HEK293 (cell line): ENCODE results near the gene HMCN1.
"Not testable (repeated sequence)": the region's sequence is repeated elsewhere in the genome, so short reads cannot be mapped to it uniquely, and the experiment has no call there.

ENCODE experiments used
- CTCF ChIA-PET: fragments of 350-600 bp; formaldehyde crosslinking; extraction: SDS; loops from one replicate; lab custom pipeline; 2021; ENCODE audit warnings: antibody characterized with exemption; lab: Yijun Ruan, JAX
- POLR2A ChIA-PET: fragments of 300-600 bp; formaldehyde crosslinking; extraction: SDS; loops from one replicate; lab custom pipeline; 2020; ENCODE audit warnings: antibody characterized with exemption, inconsistent platforms; lab: Yijun Ruan, JAX
- H3K27ac ChIP-seq: fragments of 200-500 bp; sonication (Bioruptor generic); 2 replicates; pipeline ENCODE4 v1.5.1; 2014; ENCODE audit warnings: low read depth, low read length, control low read depth, inconsistent platforms; ENCODE audit errors: extremely low read depth
- H3K36me3 ChIP-seq, 2 experiments: fragments of 200-500 bp in 1 of 2; sonication (Bioruptor generic) in 1 of 2; 1 replicate in 1 of 2; 2 replicates in 1 of 2; pipeline ENCODE4 v1.5.1; 2014 to 2017; ENCODE audit warnings: inconsistent platforms in 2 of 2, low read length in 2 of 2; ENCODE audit not compliant: control insufficient read depth in 2 of 2, insufficient read depth in 1 of 2
- H3K4me1 ChIP-seq: fragments of 200-500 bp; sonication (Bioruptor generic); 2 replicates; pipeline ENCODE4 v1.5.1; 2014; ENCODE audit warnings: mild to moderate bottlenecking, low read length, inconsistent platforms; ENCODE audit not compliant: control insufficient read depth, insufficient read depth
- H3K4me3 ChIP-seq: 2 replicates; pipeline ENCODE4 v1.5.1; 2011; ENCODE audit warnings: low read depth, mild to moderate bottlenecking, control low read depth, low read length, moderate library complexity
- H3K9me3 ChIP-seq: fragments of 200-500 bp; sonication (Bioruptor generic); 2 replicates; pipeline ENCODE4 v1.5.1; 2014; ENCODE audit warnings: low read depth, low read length, inconsistent platforms; ENCODE audit not compliant: control insufficient read depth, insufficient read depth
- BCL11B ChIP-seq: fragments of 450-650 bp; formaldehyde crosslinking; IDR thresholded peaks from 2 replicates; pipeline ENCODE4 v1.5.1; 2016; ENCODE audit warnings: low read depth, missing biosample characterization, missing genetic modification characterization
- GLIS1 ChIP-seq: fragments of 450-650 bp; formaldehyde crosslinking; IDR thresholded peaks from 2 replicates; pipeline ENCODE4 v1.5.1; 2016; ENCODE audit warnings: missing biosample characterization, missing genetic modification characterization
- MZF1 ChIP-seq: fragments of 450-650 bp; formaldehyde crosslinking; IDR thresholded peaks from 2 replicates; pipeline ENCODE4 v1.5.1; 2017; ENCODE audit warnings: missing biosample characterization, missing genetic modification characterization, borderline replicate concordance
- PBX3 ChIP-seq: sonication (generic); formaldehyde crosslinking; IDR thresholded peaks from 2 replicates; pipeline ENCODE4 v1.8.1; 2022; ENCODE audit warnings: mild to moderate bottlenecking, moderate library complexity, missing genetic modification reagents
- PRDM1 ChIP-seq: fragments of 450-650 bp; formaldehyde crosslinking; IDR thresholded peaks from 2 replicates; pipeline ENCODE4; 2016; ENCODE audit warnings: missing biosample characterization, missing genetic modification characterization
- SCRT2 ChIP-seq: fragments of 450-650 bp; formaldehyde crosslinking; IDR thresholded peaks from 2 replicates; pipeline ENCODE4 v1.5.1; 2016; ENCODE audit warnings: missing biosample characterization, missing genetic modification characterization
- ZBTB1 ChIP-seq: fragments of 450-650 bp; formaldehyde crosslinking; IDR thresholded peaks from 2 replicates; pipeline ENCODE4 v1.5.1; 2016; ENCODE audit warnings: missing biosample characterization, missing genetic modification characterization
- ZNF184 ChIP-seq: fragments of 450-650 bp; IDR thresholded peaks from 2 replicates; pipeline ENCODE4 v1.5.1; 2018; ENCODE audit warnings: missing biosample characterization, mild to moderate bottlenecking, missing genetic modification characterization
- ZNF202 ChIP-seq: fragments of 450-650 bp; formaldehyde crosslinking; IDR thresholded peaks from 2 replicates; pipeline ENCODE4 v1.5.1; 2016; ENCODE audit warnings: missing biosample characterization, missing genetic modification characterization, borderline replicate concordance
- ZNF214 ChIP-seq: fragments of 450-650 bp; formaldehyde crosslinking; IDR thresholded peaks from 2 replicates; pipeline ENCODE4 v1.5.1; 2017; ENCODE audit warnings: missing biosample characterization, mild to moderate bottlenecking, missing genetic modification characterization, borderline replicate concordance
- ZNF23 ChIP-seq: fragments of 450-650 bp; formaldehyde crosslinking; IDR thresholded peaks from 2 replicates; pipeline ENCODE4 v1.5.1; 2016; ENCODE audit warnings: missing biosample characterization, missing genetic modification characterization, borderline replicate concordance
- ZNF248 ChIP-seq: fragments of 450-650 bp; formaldehyde crosslinking; IDR thresholded peaks from 2 replicates; pipeline ENCODE4 v1.5.1; 2017; ENCODE audit warnings: missing biosample characterization, missing genetic modification characterization
- ZNF514 ChIP-seq: fragments of 450-650 bp; formaldehyde crosslinking; IDR thresholded peaks from 2 replicates; pipeline ENCODE4 v1.5.1; 2016; ENCODE audit warnings: missing biosample characterization, missing genetic modification characterization
- ZNF549 ChIP-seq: fragments of 450-650 bp; IDR thresholded peaks from 2 replicates; pipeline ENCODE4 v1.5.1; 2018; ENCODE audit warnings: missing biosample characterization, missing genetic modification characterization, mild to moderate bottlenecking, inconsistent platforms, moderate library complexity
- ZNF571 ChIP-seq: fragments of 450-650 bp; formaldehyde crosslinking; IDR thresholded peaks from 2 replicates; pipeline ENCODE4 v1.5.0; 2017; ENCODE audit warnings: missing biosample characterization, missing genetic modification characterization
- ZSCAN4 ChIP-seq: fragments of 450-650 bp; formaldehyde crosslinking; IDR thresholded peaks from 2 replicates; pipeline ENCODE4 v1.5.1; 2017; ENCODE audit warnings: missing biosample characterization, missing genetic modification characterization
- TF ChIP-seq, protein P1 (sequence below): fragments of 450-650 bp; formaldehyde crosslinking; IDR thresholded peaks from 2 replicates; pipeline ENCODE4 v1.5.1; 2016; ENCODE audit warnings: missing biosample characterization, missing genetic modification characterization
- TF ChIP-seq, protein P2 (sequence below): fragments of 450-650 bp; formaldehyde crosslinking; IDR thresholded peaks from 2 replicates; pipeline ENCODE4 v1.5.1; 2016; ENCODE audit warnings: missing biosample characterization, missing genetic modification characterization

Gene HMCN1

DNA sequence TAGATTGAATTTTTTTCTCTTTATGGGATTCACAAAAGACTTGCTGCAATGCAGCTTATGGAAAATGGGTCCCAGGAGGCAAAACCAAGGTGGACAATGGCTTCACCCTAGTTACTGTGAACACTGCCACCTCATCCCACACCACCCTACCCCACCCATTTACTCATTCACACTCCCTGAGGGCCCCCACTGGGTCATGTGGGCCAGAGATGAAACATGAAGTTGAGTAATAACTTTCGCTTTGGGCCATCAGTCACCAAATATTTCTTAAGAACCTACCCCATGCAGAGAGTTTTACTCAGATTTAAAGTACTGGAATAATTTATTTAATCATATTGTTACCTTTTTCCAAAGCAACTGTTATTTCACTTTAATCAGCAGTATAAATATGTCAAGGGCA, 449.0 kb downstream of the HMCN1 start:
- Histone ChIP-seq H3K9me3 (no peaks in the 10 kb centered on the region), H3K36me3 (no peaks in the 10 kb centered on the region), H3K4me1 (peaks cover 3% of the 10 kb centered on the region; the same call in 1 of the 2 replicates), H3K4me3 (no peak overlapping the region), H3K27ac (no peak overlapping the region)
- ChIA-PET CTCF (interaction anchor here (1.2 kb wide), 1 partner anchor 29 kb away, joined by 4 read pairs; no protein-coding TSS in a partner anchor), POLR2A (no interaction called here)
- TF ChIP-seq BCL11B (tag by site-specific recombination) (no peak), ZNF202 (no peak), GLIS1 (tag by site-specific recombination) (no peak), ZNF571 (tag by site-specific recombination) (no peak), ZSCAN4 (no peak), ZNF248 (tag by site-specific recombination) (no peak), ZNF514 (tag by site-specific recombination) (no peak), ZBTB1 (no peak), ZNF549 (tag by site-specific recombination) (no peak), PBX3 (CRISPR knock-in tag) (no peak)
- TF ChIP-seq, protein P1, sequence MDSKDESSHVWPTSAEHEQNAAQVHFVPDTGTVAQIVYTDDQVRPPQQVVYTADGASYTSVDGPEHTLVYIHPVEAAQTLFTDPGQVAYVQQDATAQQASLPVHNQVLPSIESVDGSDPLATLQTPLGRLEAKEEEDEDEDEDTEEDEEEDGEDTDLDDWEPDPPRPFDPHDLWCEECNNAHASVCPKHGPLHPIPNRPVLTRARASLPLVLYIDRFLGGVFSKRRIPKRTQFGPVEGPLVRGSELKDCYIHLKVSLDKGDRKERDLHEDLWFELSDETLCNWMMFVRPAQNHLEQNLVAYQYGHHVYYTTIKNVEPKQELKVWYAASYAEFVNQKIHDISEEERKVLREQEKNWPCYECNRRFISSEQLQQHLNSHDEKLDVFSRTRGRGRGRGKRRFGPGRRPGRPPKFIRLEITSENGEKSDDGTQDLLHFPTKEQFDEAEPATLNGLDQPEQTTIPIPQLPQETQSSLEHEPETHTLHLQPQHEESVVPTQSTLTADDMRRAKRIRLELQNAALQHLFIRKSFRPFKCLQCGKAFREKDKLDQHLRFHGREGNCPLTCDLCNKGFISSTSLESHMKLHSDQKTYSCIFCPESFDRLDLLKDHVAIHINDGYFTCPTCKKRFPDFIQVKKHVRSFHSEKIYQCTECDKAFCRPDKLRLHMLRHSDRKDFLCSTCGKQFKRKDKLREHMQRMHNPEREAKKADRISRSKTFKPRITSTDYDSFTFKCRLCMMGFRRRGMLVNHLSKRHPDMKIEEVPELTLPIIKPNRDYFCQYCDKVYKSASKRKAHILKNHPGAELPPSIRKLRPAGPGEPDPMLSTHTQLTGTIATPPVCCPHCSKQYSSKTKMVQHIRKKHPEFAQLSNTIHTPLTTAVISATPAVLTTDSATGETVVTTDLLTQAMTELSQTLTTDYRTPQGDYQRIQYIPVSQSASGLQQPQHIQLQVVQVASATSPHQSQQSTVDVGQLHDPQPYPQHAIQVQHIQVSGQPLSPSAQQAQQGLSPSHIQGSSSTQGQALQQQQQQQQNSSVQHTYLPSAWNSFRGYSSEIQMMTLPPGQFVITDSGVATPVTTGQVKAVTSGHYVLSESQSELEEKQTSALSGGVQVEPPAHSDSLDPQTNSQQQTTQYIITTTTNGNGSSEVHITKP (tag by site-specific recombination): no peak
- TF ChIP-seq, all 188 proteins: peak for 0

DNA sequence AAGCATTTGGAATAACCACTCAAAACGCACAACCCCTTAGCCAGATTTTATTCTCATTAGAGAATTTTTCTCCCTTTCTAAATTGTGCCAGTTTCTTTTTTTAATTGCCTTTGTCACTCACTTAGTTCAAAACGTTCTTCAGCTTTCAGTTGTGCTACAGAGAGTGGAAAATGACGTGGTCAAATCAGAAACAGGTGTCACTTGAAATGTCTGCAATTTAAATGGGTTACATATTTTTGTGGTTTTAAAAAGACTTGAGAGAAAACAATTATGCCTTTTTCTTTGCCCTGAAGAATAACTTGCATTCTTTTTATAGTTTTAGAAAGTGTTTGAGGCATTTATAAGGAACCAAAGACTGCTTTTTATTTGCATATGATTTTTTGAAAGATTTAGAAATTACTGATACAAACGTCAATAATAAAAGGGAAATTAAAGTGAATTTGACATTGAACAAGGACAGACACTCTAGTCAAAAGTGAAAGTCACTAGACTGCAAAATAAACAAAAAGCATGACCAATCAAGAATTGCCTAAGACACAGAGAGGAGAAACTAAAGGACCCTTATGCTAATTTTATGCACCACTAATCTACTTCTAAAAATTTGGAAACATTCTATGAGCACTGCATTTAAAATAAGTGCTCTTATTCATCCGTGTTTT, 449.9 kb downstream of the HMCN1 start:
- POLR2A ChIA-PET: no interaction called here
- Histone ChIP-seq H3K4me3 (no peak overlapping the region), H3K4me1 (peaks cover 3% of the 10 kb centered on the region; the same call in 1 of the 2 replicates), H3K9me3 (no peaks in the 10 kb centered on the region), H3K36me3 (no peaks in the 10 kb centered on the region), H3K27ac (no peak overlapping the region)
- CTCF ChIA-PET: no interaction called here
- no peak for TF ChIP-seq ZNF214 (tag by site-specific recombination)
- TF ChIP-seq PRDM1 (tag by site-specific recombination): peak; percentile 57
- TF ChIP-seq, protein P2, sequence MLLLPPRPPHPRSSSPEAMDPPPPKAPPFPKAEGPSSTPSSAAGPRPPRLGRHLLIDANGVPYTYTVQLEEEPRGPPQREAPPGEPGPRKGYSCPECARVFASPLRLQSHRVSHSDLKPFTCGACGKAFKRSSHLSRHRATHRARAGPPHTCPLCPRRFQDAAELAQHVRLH (tag by site-specific recombination): no peak
- TF ChIP-seq SCRT2 (tag by site-specific recombination): 0 out of 2 replicates have a peak, but pooled peaks have one; percentile 15
- no peak for TF ChIP-seq ZNF184 (tag by site-specific recombination)
- no peak for TF ChIP-seq MZF1 (tag by site-specific recombination)
- TF ChIP-seq ZNF23 (tag by site-specific recombination): no peak

DNA sequence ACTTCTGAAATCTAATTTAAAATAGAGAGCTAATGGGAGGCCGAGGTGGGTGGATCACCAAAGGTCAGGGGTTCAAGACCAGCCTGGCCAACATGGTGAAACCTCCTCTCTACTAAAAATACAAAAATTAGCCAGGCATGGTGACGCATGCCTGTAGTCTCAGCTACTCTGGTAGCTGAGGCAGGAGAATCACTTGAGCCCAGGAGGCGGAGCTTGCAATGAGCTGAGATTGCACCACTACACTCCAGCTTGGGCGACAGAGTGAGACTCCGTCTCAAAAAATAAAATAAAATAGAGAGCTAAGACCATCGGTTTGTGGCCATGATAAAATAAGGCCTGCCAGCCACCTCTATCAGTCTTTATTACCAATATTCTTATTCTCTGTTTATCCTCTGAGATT, 452.1 kb downstream of the HMCN1 start:
- H3K4me1 ChIP-seq, H3K4me3 ChIP-seq, POLR2A ChIA-PET, H3K27ac ChIP-seq, H3K36me3 ChIP-seq, H3K9me3 ChIP-seq, CTCF ChIA-PET: not testable (repeated sequence)
